C4-2B (cell line): ENCODE measurements around the gene ZNF385D.

Source experiments
- H3K27ac ChIP-seq: fragments of 450-650 bp; 2 replicates; pipeline ENCODE4 v1.5.1; 2017
- CTCF ChIP-seq: fragments of 450-650 bp; conservative IDR thresholded peaks from 2 replicates; pipeline ENCODE4 v1.5.1; 2017; ENCODE audit warnings: mild to moderate bottlenecking
- ZFX ChIP-seq: fragments of 450-650 bp; IDR thresholded peaks from 2 replicates; pipeline ENCODE4 v1.6.1; 2017

Gene ZNF385D

GRCh38 chr3:21750080-21750696, 822 bp downstream of the ZNF385D start:
- TF ChIP-seq CTCF (no peak), ZFX (no peak)
- no peak overlapping the region for H3K27ac ChIP-seq

GRCh38 chr3:21747966-21748555, 2.9 kb downstream of the ZNF385D start:
- no peak overlapping the region for H3K27ac ChIP-seq
- TF ChIP-seq CTCF (no peak), ZFX (no peak)

- TF ChIP-seq ZFX (no peak), CTCF (no peak)
- H3K27ac ChIP-seq: no peak overlapping the region
Measured at GRCh38 chr3:21747376-21747775, 3.6 kb downstream of the ZNF385D start.

GRCh38 chr3:21745966-21746365, 5.0 kb downstream of the ZNF385D start:
- no peak overlapping the region for H3K27ac ChIP-seq
- TF ChIP-seq ZFX: no peak
- no peak for TF ChIP-seq CTCF

GRCh38 chr3:21744793-21745192, 6.2 kb downstream of the ZNF385D start:
- TF ChIP-seq ZFX (no peak), CTCF (no peak)
- H3K27ac ChIP-seq: no peak overlapping the region

GRCh38 chr3:21738935-21739702, 11.9 kb downstream of the ZNF385D start:
- TF ChIP-seq CTCF (no peak), ZFX (no peak)
- H3K27ac ChIP-seq: no peak overlapping the region

GRCh38 chr3:21738283-21738682, 12.7 kb downstream of the ZNF385D start:
- no peak overlapping the region for H3K27ac ChIP-seq
- TF ChIP-seq CTCF (no peak), ZFX (no peak)
